ENCODE results near the gene UTP4.

The UTP4 gene

DNA sequence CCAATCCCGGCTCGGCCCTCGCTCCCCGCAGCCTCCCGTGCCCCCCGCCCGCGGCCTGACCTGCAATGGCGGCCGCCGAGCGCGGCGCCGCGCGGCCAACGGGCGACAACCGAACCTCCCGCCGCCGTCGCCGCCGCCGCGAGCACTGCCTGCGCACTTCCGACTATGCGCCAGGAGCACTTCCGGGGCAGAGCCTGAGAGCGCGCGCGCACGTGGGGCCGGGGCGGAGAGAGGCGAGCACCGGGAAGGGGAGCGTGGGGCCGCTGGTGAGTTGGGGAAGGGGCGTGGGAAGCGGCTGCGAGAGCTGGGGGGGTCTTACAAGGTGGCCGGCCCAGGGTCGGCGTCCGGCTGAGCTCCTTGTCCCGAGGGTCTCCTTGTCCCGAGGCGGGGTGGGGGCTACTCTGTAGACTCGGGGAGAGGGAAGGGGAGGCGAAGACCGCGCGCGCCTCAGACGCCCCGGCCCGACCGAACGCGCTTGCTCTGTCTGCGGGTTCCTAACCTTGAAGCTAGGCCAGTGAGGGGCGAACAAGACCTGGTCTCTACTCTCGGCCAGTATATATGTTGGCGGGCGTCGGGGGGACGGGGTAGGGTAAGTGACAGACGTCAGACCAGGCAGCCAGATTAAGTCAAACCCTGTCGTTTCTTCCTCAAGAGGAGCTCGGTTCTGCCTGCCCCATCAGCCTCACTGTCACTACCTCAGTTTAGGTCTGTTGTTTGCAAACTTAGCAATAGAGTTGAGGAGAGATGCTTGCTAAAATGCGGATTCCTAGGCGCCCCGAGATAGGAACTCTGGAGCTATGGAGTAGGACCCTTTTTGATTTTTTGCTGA lies at the start of gene UTP4, which contains the start of gene CHTF8:
TSS of gene UTP4 (plus strand) at position 226 of the 829 bp plus-strand sequence. CDS start 811 bp downstream, outside the sequence.
TSS of gene CHTF8 (minus strand) at position 165 of the 829 bp plus-strand sequence. CDS start 11,130 bp downstream, outside the sequence.
- peak; percentile 54 to 76 for DNase-seq

DNA sequence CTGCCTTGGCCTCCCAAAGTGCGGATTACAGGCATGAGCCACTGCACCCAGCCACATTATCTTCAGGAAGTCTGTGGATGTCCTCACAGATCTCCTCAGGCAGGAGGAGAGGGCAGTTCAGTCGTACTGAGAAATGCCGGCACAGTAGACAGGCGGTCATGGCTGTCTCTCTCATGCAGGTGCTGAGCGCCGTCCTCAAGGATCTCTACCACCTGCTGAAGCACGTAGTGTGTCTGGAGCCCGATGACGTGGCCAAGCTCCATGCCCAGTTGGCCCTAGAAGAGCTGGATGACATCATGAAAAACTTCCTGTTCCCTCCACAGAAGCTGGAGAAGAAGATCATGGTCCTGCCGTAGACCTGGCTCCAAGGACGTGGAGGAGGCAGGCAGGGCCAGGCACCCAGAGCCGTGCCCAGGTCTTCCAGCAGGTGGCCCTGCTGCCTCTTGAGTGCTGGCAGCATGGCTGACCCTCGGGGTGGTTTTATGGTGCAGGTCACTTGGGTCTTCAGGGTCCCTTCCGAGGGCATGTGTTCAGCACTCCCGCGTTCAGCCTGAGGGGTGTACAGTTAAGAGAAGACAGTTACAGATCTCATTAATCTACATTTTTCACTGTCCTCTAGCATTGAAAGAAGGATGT lies 49.0 kb upstream of the UTP4 start:
- DNase-seq: no peak

GRCh38 chr16:69084289-69084688 lies 48.2 kb upstream of the UTP4 start:
- DNase-seq: no peak

GRCh38 chr16:69085032-69085695 lies 47.3 kb upstream of the UTP4 start:
- DNase-seq: no peak

GRCh38 chr16:69087161-69087581 lies 45.3 kb upstream of the UTP4 start:
- no peak for DNase-seq

DNA sequence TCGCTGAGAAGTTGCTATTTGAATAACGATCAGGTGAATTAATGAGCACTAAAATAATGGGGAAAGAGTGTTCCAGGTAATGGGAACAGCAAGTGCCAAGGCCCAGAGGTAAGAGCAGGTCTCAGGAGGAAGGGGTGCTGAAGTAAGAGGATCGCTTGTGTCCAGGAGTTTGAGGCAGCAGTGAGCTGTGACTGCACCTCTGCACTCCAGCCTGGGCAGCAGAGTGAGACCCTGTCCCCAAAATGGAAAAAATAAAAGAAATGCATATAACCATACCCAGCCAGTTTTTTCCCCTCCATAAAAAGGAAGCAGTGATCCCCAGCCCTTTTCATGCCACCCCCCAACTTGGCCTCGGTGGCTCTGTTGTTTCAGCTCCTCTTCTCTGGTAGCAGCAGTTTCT lies 43.8 kb upstream of the UTP4 start:
- DNase-seq: no peak

- no peak for DNase-seq
These were observed 43.1 kb upstream of the UTP4 start for GRCh38 chr16:69089091-69089910.

GRCh38 chr16:69093974-69094373 lies 38.5 kb upstream of the UTP4 start:
- DNase-seq: no peak

- DNase-seq: no peak
These were observed 37.9 kb upstream of the UTP4 start for GRCh38 chr16:69094501-69094900.

- no peak for DNase-seq
These were observed 37.3 kb upstream of the UTP4 start for GRCh38 chr16:69095193-69095592.

- DNase-seq: no peak
These were observed 32.3 kb upstream of the UTP4 start for GRCh38 chr16:69100071-69100691.

DNA sequence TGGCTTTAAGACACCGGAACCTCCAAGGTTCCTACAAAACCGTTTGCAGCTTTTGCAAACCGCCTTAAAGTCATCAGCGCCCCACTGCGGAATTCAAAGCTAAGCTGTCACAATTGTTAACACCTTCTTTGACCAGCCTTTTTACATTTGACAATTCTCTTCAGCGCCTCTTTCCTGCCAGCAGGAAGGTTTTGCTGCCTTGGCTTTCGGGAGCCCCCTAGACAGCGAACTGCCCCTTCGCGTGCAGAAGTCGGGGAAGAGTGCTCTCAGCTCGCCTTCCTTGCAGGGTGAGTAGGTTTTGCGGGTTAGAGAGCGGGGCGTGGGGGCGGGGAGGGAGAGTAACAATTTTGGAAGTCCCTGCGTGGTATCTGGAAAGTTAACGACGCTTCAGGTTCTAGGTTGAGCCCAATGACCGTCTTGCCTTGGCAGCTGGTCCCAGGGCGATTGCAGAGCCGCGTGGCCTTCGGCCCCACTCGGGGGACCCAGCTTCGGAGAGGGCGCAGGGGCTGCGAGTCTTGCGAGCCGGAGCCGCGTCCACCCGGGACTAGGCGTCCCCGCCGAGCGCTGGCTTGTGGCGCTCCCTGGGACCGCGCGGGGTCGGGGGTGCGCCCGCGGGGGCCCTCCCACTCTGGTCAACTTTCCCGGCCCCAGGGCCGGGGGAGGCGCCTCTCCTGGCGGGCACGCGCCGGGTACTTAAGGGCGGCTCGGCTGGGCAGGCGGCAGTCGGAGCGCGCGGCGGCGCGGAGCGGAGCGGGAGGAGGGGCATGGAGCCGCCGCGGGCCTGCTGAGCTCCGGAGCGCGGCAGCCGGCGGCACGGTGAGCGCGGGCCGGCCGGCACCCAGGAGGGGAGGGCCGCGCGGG lies 26.7 kb upstream of the UTP4 start, which contains the start of gene HAS3:
TSS of gene HAS3 (plus strand) at position 153 of the 861 bp plus-strand sequence. CDS start 3,743 bp downstream, outside the sequence.
- DNase-seq: peak; percentile 9 to 21

DNA sequence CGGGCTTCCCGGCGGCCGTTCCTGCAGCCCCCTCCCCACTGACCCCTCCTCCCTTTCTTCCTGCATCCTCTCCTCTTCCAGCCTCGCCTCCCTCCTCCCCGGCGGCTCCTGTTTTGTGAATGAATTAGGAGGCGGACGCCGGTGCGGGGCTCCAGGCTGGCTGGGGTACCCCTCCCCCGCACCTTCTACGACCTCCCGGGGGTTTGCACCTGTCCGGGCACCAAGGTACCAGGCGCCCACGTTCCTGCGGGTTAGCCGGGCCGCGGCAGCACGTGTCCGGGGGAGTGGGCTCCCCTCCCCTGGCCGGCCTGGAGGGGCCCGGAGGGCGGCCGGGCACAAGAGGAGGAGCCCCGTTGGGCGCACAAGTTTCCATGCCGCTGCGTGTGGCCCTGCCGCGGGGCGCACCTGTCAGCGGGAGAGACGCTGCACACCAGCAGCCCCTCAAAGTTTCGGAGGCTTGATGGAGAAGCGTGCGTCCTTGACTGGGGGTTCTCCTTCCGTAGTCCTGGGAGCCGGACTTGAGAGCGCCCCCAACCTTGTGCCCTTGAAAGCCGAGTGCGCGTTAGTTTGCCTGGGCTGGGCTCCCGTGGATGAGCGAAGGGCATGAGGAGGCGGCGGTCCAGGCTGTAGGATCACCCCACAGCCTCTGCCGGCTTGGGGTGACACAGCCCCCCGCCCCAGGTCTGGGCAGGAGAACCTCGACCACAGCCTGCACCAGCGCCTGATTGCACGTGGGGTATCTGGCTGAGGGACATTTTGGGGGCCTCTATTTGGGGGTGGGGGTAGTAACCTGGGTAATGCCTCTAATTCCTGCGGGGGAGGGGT lies 25.7 kb upstream of the UTP4 start:
- no peak for DNase-seq

- peak in 1 of 2 donors; percentile 6 for DNase-seq
These were observed 25.0 kb upstream of the UTP4 start for GRCh38 chr16:69107316-69107962.

- DNase-seq: no peak
These were observed 24.2 kb upstream of the UTP4 start for GRCh38 chr16:69108064-69108904.

DNA sequence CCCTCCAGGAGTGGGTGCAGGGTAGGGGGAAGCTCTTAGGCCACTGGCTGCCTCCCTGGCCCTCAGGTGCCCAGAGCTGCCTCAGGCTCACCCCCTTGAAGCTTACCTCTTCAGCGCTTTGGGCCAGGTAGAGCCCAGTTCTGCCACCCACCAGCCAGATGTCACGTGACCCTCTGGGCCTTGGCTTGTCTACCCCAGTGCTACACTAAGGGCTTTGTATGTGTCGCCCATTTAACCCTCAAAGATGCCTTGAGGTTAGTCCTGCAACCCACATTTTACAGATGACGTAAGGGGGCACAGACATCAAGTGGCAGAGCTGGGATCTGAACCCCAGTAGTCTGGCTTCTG lies 23.6 kb upstream of the UTP4 start:
- DNase-seq: no peak

DNA sequence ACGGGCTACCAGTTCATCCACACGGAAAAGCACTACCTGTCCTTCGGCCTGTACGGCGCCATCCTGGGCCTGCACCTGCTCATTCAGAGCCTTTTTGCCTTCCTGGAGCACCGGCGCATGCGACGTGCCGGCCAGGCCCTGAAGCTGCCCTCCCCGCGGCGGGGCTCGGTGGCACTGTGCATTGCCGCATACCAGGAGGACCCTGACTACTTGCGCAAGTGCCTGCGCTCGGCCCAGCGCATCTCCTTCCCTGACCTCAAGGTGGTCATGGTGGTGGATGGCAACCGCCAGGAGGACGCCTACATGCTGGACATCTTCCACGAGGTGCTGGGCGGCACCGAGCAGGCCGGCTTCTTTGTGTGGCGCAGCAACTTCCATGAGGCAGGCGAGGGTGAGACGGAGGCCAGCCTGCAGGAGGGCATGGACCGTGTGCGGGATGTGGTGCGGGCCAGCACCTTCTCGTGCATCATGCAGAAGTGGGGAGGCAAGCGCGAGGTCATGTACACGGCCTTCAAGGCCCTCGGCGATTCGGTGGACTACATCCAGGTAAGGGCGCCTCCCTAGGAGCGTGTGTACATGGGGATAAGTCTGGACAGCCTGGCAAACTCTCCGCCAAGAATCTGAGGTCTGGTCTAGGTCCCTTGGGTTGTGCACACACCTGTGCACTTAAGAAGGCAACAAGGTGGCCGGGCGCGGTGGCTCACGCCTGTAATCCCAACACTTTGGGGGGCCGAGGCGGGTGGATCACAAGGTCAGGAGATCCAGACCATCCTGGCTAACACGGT lies 22.8 kb upstream of the UTP4 start:
- DNase-seq: no peak

DNA sequence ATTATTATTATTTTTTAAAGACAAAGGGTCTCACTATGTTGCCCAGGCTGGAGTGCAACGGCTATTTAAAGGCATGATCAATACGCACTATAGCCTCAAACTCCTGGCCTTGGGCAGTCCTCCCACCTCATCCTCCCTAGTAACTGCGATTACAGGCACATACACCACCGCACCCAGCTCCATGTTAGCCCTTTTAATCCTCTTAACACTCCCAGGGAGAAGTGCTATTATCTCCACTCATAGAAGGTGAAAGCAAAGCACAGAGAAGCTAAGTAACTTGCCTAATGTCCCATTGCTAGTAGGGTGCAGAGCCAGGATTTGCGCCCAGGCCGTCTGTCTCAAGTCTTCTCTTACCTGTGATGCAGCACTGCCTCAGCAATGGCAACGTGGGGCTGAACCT lies 22.0 kb upstream of the UTP4 start:
- no peak for DNase-seq
